B cell (primary cell): ENCODE results near the gene SART3. TPM values are rescaled to one million over a fixed set of nuclear protein-coding genes. Genes with fewer than 3 reads are reported as not detected.

Experiments used
- ATAC-seq: fragments of 200-7000 bp; cut with Tn5 transposase; one replicate; pipeline ENCODE4 v1.10.0; 2021; ENCODE audit warnings: low read depth, mild to moderate bottlenecking, moderate number of reproducible peaks, moderate library complexity
- CTCF ChIA-PET: fragments of 350-600 bp; sonication (Branson Sonifier 250); formaldehyde crosslinking; loops from one replicate; lab custom pipeline; 2021; ENCODE audit warnings: antibody characterized with exemption, inconsistent platforms; lab: Charles Lee
- POLR2A ChIA-PET: fragments of 350-600 bp; sonication (Branson Sonifier 250); formaldehyde crosslinking; loops from one replicate; lab custom pipeline; 2021; ENCODE audit warnings: antibody characterized with exemption; lab: Charles Lee
- DNase-seq: peaks from one replicate; pipeline ENCODE4 v3.0.0; 2013
- H2AFZ ChIP-seq: 2 replicates; pipeline ENCODE4 v1.6.1; 2012; ENCODE audit warnings: mild to moderate bottlenecking, low read depth, low read length; ENCODE audit not compliant: insufficient read depth, poor library complexity, severe bottlenecking
- H3K27ac ChIP-seq, 2 donors: 1 replicate in 1 of 2; 2 replicates in 1 of 2; pipeline ENCODE4 v1.5.1; 2012 to 2013; ENCODE audit warnings: low read length in 2 of 2, mild to moderate bottlenecking in 2 of 2, moderate library complexity in 1 of 2
- H3K27me3 ChIP-seq, 4 experiments: fragments of 200-600 bp in 1 of 4; sonication (generic) in 1 of 4; replicated peaks in 1 of 4; 1 replicate in 2 of 4; 2 replicates in 2 of 4; pipeline versions ENCODE4 v1.6.1 to v1.7.0; 2013 to 2016; ENCODE audit warnings: low read length in 3 of 4, mild to moderate bottlenecking in 2 of 4, mixed read lengths in 1 of 4, moderate library complexity in 1 of 4; ENCODE audit not compliant: insufficient read depth in 4 of 4, control insufficient read depth in 3 of 4; ENCODE audit errors: control extremely low read depth in 1 of 4
- H3K36me3 ChIP-seq, 2 experiments: replicated peaks in 1 of 2; 1 replicate in 1 of 2; 2 replicates in 1 of 2; pipeline versions ENCODE4 v1.6.1 to v1.7.1; 2013; ENCODE audit warnings: low read length in 1 of 2; ENCODE audit not compliant: insufficient read depth in 2 of 2, control insufficient read depth in 1 of 2; ENCODE audit errors: control extremely low read depth in 1 of 2, extremely low read depth in 1 of 2
- H3K4me1 ChIP-seq, 2 donors: fragments of 200-600 bp in 1 of 2; sonication (generic) in 1 of 2; 1 replicate in 1 of 2; 2 replicates in 1 of 2; pipeline versions ENCODE4 v1.5.1 to v1.6.1; 2013 to 2017; ENCODE audit warnings: low read length in 2 of 2; ENCODE audit not compliant: control insufficient read depth in 2 of 2, insufficient read depth in 2 of 2
- H3K4me2 ChIP-seq: replicated peaks from 2 replicates; pipeline ENCODE3; 2012; ENCODE audit warnings: mild to moderate bottlenecking, low read depth, low read length; ENCODE audit not compliant: poor library complexity, severe bottlenecking
- H3K4me3 ChIP-seq, 5 experiments: fragments of 200-600 bp in 1 of 5; sonication (generic) in 1 of 5; 1 replicate in 3 of 5; 2 replicates in 2 of 5; pipeline versions ENCODE4 v1.5.1 to v1.7.0; 2011 to 2016; ENCODE audit warnings: low read length in 4 of 5, mild to moderate bottlenecking in 4 of 5, low read depth in 2 of 5, control low read depth in 1 of 5, moderate library complexity in 1 of 5; ENCODE audit not compliant: insufficient read depth in 1 of 5; ENCODE audit errors: control extremely low read depth in 1 of 5, extremely low read depth in 1 of 5
- H3K79me2 ChIP-seq: fragments of 200-600 bp; sonication (generic); one replicate; pipeline ENCODE4 v1.6.0; 2016; ENCODE audit warnings: low read length; ENCODE audit not compliant: control insufficient read depth, insufficient read depth
- H3K9ac ChIP-seq: fragments of 200-600 bp; sonication (generic); 2 replicates; pipeline ENCODE4 v1.6.1; 2017; ENCODE audit warnings: mild to moderate bottlenecking, low read length, moderate library complexity
- H3K9me3 ChIP-seq, 3 donors: one replicate each; pipeline versions ENCODE4 v1.6.1 to v1.7.1; 2013; ENCODE audit warnings: low read length in 2 of 3; ENCODE audit not compliant: control insufficient read depth in 2 of 3, insufficient read depth in 1 of 3; ENCODE audit errors: control extremely low read depth in 1 of 3
- H4K20me1 ChIP-seq: 2 replicates; pipeline ENCODE4 v1.6.0; 2012; ENCODE audit warnings: mild to moderate bottlenecking, low read length; ENCODE audit not compliant: insufficient read depth, control insufficient read depth, poor library complexity, severe bottlenecking
- H3K27ac Mint-ChIP-seq: one replicate; pipeline ENCODE4 v1.8.0; 2021; ENCODE audit warnings: mixed read lengths
- H3K27me3 Mint-ChIP-seq: one replicate; pipeline ENCODE4 v1.8.0; 2021; ENCODE audit warnings: mixed read lengths
- H3K4me1 Mint-ChIP-seq: one replicate; pipeline ENCODE4 v1.8.0; 2021; ENCODE audit warnings: mixed read lengths
- H3K4me3 Mint-ChIP-seq: one replicate; pipeline ENCODE4 v1.8.0; 2021; ENCODE audit warnings: mixed read lengths
- H3K9me3 Mint-ChIP-seq: one replicate; pipeline ENCODE4 v1.8.0; 2022; ENCODE audit warnings: mixed read lengths; ENCODE audit not compliant: insufficient read depth
- CTCF ChIP-seq: fragments of 200-600 bp; IDR thresholded peaks from one replicate; pipeline ENCODE4 v1.8.0; 2022; ENCODE audit warnings: antibody characterized with exemption, mild to moderate bottlenecking
- EZH2 ChIP-seq: IDR thresholded peaks from 2 replicates; pipeline ENCODE4 v1.6.1; 2012; ENCODE audit warnings: borderline replicate concordance, low read depth, mild to moderate bottlenecking, moderate library complexity, low read length; ENCODE audit not compliant: insufficient read depth, poor library complexity, severe bottlenecking
- WGBS: methylation state at CpG from one replicate; pipeline ENCODE4 v1.1.5; 2013; ENCODE audit warnings: missing lambda C conversion rate; ENCODE audit not compliant: insufficient coverage; 5-methylcytosine and 5-hydroxymethylcytosine counted together
- intact Hi-C: fragments of 100-400 bp; cut with micrococcal nuclease; formaldehyde crosslinking; loops from one replicate; pipeline ENCODE4 v1.10.0; 2022
- polyA plus RNA-seq: library from polyadenylated mRNA; depleted of rRNA; stranded (reverse); fragments of >200 nt; gene quantifications from 2 replicates; pipeline ENCODE4 v1.2.3, GENCODE V29; 2012
- total RNA-seq, 2 donors: library from RNA; stranded (reverse); fragments of 120-200 nt in 1 of 2; gene quantifications; 1 replicate in 1 of 2; 2 replicates in 1 of 2; pipeline versions ENCODE4 v1.2.3 to v1.2.4, GENCODE V29; 2013 to 2022

The SART3 gene
- total and polyA plus RNA-seq, 2 donors (not counting 1 experiment from before 2014, with no cell fraction given) = 24.1 to 131 TPM

GRCh38 chr12:108516511-108517275 is 44.3 kb downstream of the SART3 start:
- H3K9ac ChIP-seq = no peak overlapping the region
- no peak overlapping the region for H2AFZ ChIP-seq
- H3K4me2 ChIP-seq = no peak overlapping the region
- Mint-ChIP-seq H3K27ac (peak overlapping the region; percentile 65), H3K4me1 (peaks cover 29% of the 10 kb centered on the region), H3K4me3 (peak overlapping the region; percentile 76), H3K9me3 (no peaks in the 10 kb centered on the region), H3K27me3 (no peaks in the 10 kb centered on the region)
- no peak overlapping the region for H3K27ac ChIP-seq
- H3K36me3 ChIP-seq = peaks cover 1 to 36% of the 10 kb centered on the region in 2 experiments
- H3K79me2 ChIP-seq = peaks cover 8% of the 10 kb centered on the region
- H3K9me3 ChIP-seq = no peaks in the 10 kb centered on the region
- DNase-seq (peak; percentile 24), ATAC-seq (no peak)
- WGBS = 97% methylated on average over 23 of the region's 23 CpGs
- H3K27me3 ChIP-seq = no peaks in the 10 kb centered on the region
- H3K4me1 ChIP-seq = peaks cover 11 to 22% of the 10 kb centered on the region in 2 donors
- CTCF ChIA-PET = interaction anchor here (0.9 to 1.4 kb wide), 3 partner anchors 47 to 578 kb away, joined by 3 read pairs; no protein-coding TSS in a partner anchor
- POLR2A ChIA-PET = no interaction called here
- intact Hi-C loops = loop anchor here (5.0 kb wide), 1 partner anchor 286 kb away; no protein-coding TSS in a partner anchor
- H4K20me1 ChIP-seq = no peaks in the 10 kb centered on the region
- no peak overlapping the region for H3K4me3 ChIP-seq
- TF ChIP-seq CTCF (no peak), EZH2 (no peak)

- WGBS = 95% methylated on average over 2 of the region's 5 CpGs
- Mint-ChIP-seq H3K27ac (peak overlapping the region; percentile 87), H3K4me1 (peaks cover 34% of the 10 kb centered on the region), H3K9me3 (no peaks in the 10 kb centered on the region), H3K4me3 (peak overlapping the region; percentile 96), H3K27me3 (no peaks in the 10 kb centered on the region)
- intact Hi-C loops = loop anchor here (1.0 to 5.0 kb wide), 10 partner anchors 45 to 755 kb away; partner anchors contain the start of genes ALKBH2, PRDM4, SART3 and SELPLG
- Histone ChIP-seq H3K4me2 (peak overlapping the region; percentile 95), H4K20me1 (no peaks in the 10 kb centered on the region), H3K27me3 (no peaks in the 10 kb centered on the region), H3K4me3 (peak overlapping the region; percentile 40 to 97 (median 93)), H2AFZ (peak overlapping the region; percentile 92), H3K4me1 (peaks cover 13 to 28% of the 10 kb centered on the region in 2 donors), H3K79me2 (peaks cover 8% of the 10 kb centered on the region), H3K9me3 (no peaks in the 10 kb centered on the region), H3K27ac (peak overlapping the region in 1 of 2 donors; percentile 81), H3K36me3 (peaks cover 1 to 28% of the 10 kb centered on the region in 2 experiments), H3K9ac (peak overlapping the region; percentile 84)
- POLR2A ChIA-PET = interaction anchor here (0.9 kb wide), 1 partner anchor 46 kb away, joined by 4 read pairs; the partner anchor contains the start of gene ISCU
- CTCF ChIA-PET = interaction anchor here (0.9 to 1.2 kb wide), 2 partner anchors 48 to 579 kb away, joined by 3 read pairs; no protein-coding TSS in a partner anchor
- ATAC-seq (no peak), DNase-seq (no peak)
- TF ChIP-seq EZH2 (no peak), CTCF (no peak)
Observed at GRCh38 chr12:108515916-108516315, 45.1 kb downstream of the SART3 start.
